Measurements from ENCODE around the gene MX2.
"Not testable (repeated sequence)": the region's sequence is repeated elsewhere in the genome, so short reads cannot be mapped to it uniquely, and the experiment has no call there.

The MX2 gene

DNA sequence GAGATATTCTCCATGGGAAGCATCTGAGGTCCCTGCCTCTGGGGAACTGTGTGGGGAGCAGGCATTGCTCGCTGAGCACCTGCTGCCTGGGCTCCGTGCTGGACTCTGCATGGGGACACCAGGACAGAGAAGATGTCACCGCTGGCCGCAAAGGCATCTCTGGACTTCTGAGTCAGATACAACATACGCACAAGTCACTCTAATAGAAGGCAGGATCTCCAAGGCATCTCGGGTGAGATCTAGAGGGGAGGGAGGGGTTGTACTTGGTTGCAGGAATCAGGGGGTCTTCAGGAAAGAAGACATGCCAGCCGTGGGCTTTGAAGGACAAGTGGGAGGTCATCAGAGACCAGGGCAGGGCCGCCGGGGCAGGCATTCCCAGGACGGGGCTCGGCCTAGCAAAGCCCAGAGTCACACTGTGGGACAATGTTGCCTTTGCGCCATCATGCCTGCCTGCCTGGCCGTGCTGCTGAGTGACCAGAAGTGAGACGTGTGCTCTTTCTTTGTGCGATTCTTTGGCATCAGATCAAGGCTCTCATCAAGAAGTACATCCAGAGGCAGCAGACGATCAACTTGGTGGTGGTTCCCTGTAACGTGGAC lies 28.3 kb downstream of the MX2 start:
- no peak for DNase-seq

DNA sequence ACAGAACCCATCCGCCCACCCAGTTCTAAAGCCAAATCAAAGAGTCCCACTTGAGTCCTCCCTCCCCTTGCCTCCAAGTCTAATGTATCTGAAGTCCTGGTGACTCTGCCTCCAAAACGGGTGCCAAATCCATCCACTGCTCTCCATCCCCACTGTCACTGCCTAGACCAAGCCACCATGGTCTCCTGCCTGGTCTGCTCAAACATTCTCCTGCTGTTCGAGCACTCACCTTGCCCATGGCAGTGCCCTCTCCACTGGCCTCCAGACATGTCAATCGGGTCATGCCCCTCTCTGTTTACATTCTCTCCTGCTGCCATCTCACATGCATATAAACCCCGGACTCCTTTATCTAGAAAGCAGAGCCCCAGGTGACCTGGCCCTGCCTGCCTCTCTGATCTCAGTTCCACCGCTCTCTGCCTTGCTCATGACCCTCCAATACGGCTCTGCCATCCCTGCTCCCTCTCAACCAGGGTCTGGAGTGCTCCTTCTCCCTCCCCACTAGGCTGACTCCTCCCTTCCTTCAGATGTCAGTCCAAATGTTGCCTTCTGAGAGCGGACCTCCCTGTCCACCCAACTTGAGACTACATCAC lies 32.1 kb downstream of the MX2 start:
- DNase-seq = no peak

DNA sequence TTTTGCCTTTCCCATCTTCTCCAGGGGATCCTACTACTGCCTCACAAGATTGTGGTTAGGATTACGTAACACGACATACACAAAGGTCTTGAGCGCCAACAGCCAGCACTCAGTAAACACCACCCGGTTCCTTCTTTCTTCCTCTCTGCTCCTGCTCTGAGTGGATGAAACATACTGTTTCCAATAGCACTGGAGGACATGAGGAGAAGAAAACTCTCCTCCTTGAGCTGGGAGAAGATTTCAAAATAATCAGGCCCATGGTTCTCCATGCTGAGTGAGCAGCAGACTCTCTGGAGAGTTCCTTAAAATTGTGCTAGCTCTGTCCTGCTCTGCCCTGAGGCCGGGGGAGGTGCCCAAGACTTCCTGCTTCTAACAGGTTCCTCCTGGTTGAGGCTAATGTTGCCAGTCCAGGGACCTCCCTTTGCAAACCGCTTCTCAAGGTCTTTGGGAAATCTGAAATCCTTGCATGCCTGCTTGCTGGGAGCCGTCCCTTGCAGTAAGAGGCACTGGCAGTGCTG lies 34.8 kb downstream of the MX2 start:
- no peak for DNase-seq

DNA sequence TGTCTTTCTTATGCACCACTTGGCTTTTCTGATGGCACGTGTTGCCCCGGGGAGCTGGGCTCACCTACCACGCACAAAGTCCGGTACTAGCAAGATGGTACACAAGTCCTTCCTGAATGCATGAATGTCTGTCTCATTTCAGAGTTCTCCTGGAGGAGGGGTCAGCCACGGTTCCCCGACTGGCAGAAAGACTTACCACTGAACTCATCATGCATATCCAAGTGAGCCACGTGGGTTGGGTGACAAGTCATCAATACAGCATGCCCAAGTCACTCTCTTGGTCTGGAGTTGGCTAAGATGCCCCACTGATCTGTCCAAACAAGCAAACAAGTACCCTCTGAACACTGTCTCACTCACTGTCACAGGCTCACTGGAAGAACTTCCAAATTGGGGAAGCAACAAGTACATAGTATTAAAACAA lies 35.7 kb downstream of the MX2 start:
- no peak for DNase-seq

DNA sequence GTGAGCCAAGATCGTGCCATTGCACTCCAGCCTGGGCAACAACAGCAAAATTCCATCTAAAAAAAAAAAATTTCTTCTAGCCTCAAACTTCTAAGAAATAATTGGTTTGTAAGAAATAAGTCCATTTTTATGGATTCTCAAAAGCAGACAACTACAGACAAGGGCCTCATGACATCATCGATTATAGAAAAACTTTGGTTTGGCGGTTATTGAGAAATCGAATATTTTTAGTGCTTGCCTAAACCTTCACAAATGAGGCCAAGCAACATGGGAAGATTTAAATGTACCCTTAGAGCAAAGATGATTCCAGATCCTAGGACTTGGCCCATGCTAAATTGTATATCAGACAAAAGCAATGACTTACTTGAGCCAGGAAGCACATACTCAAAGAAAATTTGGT lies 36.4 kb downstream of the MX2 start:
- DNase-seq = no peak

DNA sequence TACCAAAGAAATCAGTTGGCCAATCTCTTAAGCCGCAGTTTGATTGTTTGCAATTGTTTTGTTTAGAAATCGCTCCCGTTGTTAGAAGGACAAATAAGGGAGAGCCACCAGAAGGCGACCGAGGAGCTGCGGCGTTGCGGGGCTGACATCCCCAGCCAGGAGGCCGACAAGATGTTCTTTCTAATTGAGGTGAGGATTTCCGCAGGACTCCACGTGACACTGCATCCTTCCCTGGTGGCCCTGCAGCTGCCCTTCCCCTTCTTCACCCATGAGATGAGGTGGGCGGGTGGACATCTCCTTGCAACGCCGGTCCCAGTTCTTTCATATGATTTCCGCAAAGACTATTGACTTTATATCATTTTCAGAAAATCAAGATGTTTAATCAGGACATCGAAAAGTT lies 37.0 kb downstream of the MX2 start:
- no peak for DNase-seq

DNA sequence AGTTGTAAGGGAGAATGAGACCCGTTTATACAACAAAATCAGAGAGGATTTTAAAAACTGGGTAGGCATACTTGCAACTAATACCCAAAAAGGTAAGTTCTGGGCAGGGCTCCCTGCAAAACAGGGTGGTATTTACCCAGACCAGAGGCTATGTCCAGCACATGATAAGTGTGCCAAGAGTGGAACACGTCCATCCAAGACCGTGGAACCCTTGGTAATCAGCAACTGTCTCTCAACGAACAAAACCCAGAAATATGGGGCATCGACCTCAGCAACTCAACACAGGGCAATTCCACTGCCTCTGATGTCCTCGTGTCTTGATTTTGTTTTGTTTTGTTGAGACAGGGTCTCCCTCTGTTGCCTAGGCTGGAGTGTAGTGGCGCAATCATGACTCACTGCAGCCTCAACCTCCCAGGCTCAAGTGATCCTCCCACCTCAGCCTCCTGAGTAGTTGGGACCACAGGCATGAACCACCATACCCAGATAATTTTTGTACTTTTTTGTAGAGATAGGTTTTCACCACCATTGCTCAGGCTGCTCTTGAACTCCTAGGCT lies 37.5 kb downstream of the MX2 start:
- no peak for DNase-seq

DNA sequence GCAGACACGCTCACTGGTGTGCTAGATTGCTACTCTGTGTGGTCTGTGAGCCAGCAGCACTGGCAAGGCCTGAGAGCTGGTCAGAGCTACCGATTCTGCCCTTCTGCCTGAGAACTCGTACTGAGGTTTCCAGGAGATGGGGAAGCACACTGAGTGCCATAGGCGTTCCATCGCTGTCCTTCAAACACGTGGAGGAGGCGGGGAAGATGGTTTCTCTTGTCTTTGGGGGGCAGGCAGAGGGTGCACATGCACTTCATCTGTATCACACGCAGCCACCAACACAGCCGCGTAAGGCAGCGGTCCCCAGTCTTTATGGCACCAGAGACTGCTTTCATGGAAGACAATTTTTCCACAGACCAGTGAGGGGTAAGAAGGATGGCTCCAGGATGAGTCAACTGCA lies 40.4 kb downstream of the MX2 start:
- no peak for DNase-seq

DNA sequence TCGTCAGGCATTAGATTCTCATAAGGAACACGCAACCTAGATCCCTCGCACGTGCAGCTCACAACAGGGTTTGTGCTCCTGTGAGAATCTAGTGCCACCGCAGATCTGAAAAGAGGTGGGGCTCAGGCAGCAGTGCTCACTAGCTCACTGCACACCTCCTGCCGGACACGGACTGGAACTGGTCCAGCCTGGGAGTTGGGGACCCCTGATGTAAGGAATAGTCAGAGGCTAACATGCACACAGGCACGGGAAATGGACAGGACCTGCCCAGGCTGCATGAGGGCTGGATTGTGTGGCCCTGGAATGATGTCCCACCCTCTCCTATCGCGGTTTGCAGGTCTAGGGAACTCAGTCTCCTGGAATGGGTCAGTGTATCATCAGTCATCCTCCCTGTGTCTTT lies 41.0 kb downstream of the MX2 start:
- DNase-seq = no peak

DNA sequence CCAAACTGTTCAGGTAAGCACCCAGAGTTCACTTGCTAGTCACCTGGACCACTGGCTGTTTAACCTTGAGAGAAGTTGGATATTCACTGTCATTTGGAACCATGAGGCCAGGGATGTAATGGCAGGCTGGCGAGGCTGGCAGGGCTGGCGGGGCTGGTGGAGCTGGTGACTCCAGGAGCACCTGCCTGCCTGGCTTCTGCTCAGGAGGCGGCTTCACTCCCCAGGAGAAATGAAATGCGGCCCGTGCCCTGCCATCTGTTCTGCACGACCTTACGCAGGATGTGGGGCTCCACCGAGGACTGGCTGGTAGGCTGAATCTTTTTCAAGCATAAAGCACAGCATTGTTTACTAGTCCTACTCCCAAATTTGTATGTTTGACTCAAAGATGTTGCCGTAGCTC lies 41.5 kb downstream of the MX2 start:
- no peak for DNase-seq

DNA sequence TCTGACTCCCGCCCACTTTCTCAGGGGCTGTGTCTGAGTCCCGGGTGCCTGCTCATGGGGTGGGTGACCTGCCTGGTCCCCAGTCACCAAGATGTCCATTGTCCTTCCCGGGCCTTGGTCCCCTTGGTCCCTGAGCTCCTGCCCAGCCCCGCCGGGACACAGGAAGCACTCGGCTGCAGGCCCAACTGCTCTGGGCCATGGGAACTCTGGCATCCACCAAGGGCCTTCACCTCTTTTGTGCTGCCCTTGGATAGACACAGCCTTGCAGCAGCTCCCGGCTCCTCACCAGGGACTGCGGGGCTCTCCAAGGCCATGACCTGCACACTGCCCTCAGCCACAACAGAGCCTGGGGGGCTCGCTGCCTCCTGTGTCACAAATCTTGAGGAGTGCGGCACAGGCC lies 42.1 kb downstream of the MX2 start:
- no peak for DNase-seq

DNA sequence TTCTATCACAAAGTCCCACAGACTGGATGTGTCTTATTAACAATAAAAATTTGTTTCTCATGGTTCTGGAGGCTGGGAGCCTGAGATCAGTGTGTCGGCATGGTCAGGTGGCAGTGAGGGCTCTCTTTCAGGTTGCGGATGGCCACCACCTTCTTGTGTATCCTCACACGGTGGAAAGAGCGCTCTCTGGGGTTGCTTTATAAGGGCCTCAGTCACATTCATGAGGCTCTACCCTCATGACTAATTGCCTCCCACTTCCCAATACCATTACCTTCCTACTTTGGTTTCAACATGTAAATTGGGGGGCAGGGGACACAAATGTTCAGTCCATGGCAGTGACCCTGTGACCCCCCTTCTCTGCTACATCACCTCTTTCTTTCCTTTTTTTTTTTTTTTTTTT lies 43.5 kb downstream of the MX2 start:
- DNase-seq = no peak

DNA sequence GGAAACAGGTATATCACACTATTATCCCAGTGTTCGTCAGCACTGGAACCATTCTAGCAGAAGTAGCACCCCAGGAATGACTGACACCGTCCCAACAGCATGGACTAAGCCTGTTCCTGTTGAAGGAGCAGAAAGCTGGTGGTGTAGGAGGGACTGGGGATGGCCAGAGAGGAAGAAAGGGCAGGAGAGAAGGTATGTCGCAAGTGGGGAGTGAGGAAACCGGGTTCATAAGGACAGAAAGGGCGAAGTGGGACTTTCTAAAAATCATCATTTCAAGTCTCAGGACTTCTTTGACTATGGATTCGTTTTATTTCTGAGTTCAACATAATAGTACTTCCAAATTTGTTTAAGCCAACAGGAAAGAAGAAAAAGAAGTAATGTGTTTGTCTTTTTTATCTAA lies 44.5 kb downstream of the MX2 start:
- DNase-seq = no peak

DNA sequence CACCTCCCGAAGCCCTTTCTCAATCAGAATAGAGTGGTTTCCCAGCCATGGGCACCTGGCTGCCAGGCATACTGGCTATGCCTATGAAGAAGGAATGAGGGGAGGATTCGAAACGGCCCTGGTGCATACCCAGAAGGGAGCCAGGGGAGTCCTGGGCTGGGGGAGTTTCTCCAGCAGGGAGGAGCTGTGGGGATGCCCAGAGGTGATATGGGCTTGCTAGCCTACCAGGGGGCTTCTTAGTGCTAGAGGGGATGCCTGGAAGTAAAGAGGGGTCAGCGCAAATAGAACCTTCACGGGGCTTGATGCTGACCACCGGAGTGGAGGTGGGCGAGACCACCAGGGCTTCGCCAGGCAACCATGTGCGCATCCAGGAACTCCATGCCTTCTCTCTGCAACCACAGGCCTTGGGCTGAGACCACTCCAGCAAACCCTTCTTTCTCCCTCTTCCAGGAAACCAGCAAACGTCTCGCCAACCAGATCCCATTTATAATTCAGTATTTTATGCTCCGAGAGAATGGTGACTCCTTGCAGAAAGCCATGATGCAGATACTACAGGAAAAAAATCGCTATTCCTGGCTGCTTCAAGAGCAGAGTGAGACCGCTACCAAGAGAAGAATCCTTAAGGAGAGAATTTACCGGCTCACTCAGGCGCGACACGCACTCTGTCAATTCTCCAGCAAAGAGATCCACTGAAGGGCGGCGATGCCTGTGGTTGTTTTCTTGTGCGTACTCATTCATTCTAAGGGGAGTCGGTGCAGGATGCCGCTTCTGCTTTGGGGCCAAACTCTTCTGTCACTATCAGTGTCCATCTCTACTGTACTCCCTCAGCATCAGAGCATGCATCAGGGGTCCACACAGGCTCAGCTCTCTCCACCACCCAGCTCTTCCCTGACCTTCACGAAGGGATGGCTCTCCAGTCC lies 46.0 kb downstream of the MX2 start:
- DNase-seq = no peak

DNA sequence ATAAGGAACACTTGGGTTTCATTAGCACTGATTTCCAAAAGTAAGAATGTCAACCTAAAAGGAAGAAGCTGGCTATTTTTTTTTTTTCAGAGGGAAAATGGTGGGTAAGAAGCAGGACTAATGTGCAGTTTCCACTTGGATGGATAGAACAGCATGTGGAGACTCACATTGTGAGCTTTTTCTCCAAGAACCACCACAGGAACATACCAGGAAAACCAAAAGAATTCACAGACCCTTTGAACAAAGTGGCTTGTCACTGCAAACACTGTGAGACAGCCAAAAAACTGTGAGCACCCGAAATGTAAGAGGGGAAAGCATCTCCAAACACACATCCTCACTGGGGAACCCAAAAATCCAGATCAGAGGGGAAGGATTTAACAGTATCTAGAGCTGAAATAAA lies 48.5 kb downstream of the MX2 start:
- DNase-seq = no peak

DNA sequence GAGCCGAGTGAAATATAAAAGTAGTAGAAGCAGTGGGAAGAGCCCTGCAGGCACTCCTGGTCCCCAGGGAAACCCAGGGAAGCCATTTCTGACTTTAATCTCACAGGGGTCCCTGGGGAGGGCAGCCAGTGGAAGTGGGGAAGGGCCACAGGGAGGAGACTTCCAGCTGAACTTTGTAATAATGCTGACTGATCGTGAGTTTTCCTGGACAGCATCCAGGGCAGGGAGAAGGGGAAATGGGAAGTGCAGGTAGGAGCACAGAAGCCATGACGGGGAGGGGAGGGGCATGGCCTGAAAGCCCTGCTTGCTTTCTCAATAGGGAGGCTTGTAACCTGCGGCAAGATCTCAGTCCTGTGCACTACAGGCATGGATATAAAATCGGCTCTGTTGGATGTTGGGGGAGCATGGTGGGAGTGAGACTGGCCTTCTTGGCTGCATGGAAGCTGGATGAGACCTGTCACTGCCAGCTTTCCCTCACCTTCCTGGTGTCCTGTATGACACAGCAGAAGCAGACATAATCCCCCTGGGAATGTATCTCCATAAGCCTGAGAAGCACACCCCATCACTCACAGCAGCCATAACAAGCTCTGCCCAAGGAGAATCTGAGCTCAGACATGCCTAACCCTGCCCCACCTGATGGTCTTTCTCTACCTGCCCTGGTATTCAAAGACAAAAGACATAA lies 49.1 kb downstream of the MX2 start:
- no peak for DNase-seq

DNA sequence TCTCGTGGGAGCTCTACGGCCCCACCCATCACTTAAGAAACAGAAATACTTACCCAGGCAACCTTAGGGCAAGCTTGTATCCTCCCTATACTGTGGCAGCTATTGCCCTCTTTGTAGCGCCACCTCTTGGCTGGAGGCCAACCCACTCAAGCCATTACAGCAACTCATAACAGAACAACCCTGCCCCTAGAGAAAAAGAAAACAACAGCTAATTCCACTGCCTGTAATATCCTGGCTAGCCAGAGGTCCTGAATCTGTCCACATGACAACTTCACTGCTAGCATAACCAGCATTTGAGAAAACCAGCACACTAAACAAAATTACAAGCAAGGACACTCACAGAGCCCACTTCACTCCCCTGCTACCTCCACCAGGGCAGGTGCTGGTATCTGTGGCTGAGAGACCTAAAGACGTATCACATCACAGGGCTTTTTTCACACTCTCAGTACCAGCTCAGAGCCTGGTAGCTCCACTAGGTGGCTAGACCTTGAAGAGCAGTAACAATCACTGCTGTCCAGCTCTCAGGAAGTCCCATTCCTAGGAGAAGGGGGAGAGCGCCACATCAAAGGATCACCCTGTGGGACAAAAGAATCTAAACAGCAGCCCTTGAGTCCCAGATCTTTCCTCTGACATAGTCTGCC lies 49.7 kb downstream of the MX2 start:
- DNase-seq = no peak

DNA sequence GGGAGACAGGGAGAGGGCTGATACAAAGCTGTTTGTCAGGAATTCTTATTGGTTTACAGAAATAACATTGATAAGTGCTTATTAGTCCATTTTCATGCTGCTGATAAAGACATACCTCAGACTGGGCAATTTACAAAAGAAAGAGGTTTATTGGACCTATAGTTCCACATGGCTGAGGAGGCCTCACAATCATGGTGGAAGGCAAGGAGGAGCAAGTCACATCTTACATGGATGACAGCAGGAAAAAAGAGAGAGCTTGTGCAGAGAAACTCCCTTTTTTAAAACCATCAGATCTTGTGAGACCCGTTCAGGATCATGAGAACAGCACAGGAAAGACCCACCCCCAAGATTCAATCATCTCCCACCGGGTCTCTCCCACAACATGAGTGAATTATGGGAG lies 55.7 kb downstream of the MX2 start:
- DNase-seq = not testable (repeated sequence)

DNA sequence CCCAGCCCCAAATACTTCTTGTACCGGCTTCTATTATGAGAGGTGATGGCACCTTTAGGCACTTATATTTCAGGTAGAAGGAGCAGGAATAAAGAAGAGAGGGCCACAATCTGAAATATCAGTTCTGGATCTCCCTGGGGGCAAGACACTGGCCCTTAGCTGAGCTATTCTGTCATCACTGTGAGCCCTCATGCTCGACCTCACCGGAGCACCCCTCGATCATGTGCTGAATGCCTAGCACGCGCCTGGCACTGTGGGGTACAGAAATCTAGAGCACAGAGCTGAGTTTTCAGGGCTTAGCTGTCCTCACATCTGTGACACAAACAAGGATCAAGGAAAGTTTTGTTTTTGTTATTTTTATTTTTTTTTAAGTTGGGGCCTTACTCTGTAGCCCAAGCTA lies 56.6 kb downstream of the MX2 start:
- DNase-seq = no peak

DNA sequence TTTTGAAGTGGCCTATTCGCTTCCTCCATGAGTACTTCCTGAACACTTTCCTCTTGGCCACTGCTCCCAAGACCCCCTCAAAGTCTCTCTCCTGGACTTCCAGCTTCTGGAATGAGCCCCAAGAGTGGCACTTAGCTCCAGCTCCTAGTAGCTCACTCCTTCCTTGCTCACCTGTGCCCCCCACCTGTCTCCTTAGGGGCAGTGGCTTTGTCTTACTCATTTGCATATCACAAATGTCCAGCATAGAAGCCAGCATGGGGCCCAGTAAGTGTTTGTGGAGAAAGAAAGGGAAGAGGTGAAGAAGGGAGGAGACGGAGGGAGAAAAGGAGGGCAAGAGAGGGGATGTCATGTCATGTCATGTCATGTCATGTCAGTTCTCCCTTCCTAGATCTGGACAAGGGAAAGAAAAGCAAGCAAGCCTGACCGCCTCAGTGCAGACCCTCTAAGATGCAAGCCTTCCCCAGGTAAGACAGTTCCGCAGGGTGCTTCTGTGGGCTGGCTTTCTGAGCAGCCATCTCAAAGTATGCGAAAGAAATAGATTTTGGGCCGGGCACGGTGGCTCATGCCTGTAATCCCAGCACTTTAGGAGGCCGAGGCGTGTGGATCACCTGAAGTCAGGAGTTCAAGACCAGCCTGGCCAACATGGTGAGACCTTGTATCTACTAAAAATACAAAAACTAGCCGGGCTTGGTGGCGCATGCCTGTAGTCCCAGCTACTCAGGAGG lies 57.3 kb downstream of the MX2 start:
- no peak for DNase-seq

DNA sequence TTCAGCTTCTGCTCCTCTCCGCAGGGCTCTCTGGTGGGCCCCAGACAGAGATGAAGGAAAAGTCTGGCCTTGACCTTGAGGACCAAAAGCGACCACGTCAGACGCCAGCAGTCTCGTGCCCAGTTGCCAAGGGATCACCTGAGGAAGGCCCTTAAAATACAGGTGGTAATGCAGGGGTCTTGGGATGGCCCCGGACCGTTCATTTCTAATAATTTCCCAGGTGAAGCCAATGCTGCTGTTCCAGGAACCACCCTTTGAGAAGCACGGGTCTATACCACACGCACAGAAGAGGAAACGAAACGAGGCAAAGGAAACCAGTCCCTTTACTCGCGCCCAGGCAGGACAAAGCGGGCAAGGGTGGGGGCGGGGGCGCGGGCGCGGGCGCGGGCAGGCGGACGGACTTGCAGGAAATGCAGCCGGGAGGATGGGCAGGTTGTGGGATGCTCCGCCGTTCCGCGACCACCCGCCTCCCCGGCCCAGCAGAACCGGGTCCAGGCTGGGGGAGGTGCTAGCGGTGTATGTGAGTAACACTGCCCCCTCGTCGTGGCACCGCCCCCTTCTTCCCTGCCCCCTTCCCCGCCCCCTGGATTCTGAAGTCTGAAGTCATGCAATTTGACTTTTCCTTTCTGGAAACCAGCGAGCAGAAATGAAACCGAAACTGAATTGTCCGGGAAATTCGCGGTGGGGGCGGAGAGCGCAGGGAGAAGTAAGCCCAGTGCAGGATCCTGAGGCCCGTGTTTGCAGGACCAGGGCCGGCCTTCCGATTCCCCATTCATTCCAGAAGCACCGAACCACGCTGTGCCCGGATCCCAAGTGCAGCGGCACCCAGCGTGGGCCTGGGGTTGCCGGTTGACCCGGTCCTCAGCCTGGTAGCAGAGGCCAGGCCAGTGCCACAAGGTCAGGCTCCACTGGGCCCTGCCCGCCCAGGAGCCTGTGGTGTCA lies 58.4 kb downstream of the MX2 start:
- DNase-seq = peak; percentile 74
